Kidney epithelial cell (primary cell): ENCODE measurements around the gene PSMD9. TPM values are rescaled to one million over a fixed set of nuclear protein-coding genes. Genes with fewer than 3 reads are reported as not detected.

Experiments
- DNase-seq: peaks from one replicate; pipeline ENCODE4 v3.0.0-alpha.2; 2010; ENCODE audit warnings: low read depth
- H3K27me3 ChIP-seq: 2 replicates; pipeline ENCODE4 v1.6.0; 2011; ENCODE audit warnings: low read length; ENCODE audit not compliant: control insufficient read depth, insufficient read depth
- H3K36me3 ChIP-seq: 2 replicates; pipeline ENCODE4 v1.5.1; 2011; ENCODE audit warnings: low read length; ENCODE audit not compliant: control insufficient read depth, insufficient read depth
- H3K4me3 ChIP-seq: 2 replicates; pipeline ENCODE4 v1.5.1; 2011; ENCODE audit warnings: low read depth, mild to moderate bottlenecking, control low read depth, low read length
- CTCF ChIP-seq: IDR thresholded peaks from 2 replicates; pipeline ENCODE4 v1.5.1; 2011; ENCODE audit warnings: mild to moderate bottlenecking, moderate library complexity, low read length, control low read depth, inconsistent platforms; ENCODE audit not compliant: insufficient read depth, poor library complexity, severe bottlenecking
- total RNA-seq: library from RNA; depleted of rRNA; stranded (reverse); fragments of >200 nt; gene quantifications from 2 replicates; pipeline ENCODE4 v1.2.3, GENCODE V29; 2015

The PSMD9 gene
- total RNA-seq, 1 donor from 2014 or later = 151 TPM

DNA sequence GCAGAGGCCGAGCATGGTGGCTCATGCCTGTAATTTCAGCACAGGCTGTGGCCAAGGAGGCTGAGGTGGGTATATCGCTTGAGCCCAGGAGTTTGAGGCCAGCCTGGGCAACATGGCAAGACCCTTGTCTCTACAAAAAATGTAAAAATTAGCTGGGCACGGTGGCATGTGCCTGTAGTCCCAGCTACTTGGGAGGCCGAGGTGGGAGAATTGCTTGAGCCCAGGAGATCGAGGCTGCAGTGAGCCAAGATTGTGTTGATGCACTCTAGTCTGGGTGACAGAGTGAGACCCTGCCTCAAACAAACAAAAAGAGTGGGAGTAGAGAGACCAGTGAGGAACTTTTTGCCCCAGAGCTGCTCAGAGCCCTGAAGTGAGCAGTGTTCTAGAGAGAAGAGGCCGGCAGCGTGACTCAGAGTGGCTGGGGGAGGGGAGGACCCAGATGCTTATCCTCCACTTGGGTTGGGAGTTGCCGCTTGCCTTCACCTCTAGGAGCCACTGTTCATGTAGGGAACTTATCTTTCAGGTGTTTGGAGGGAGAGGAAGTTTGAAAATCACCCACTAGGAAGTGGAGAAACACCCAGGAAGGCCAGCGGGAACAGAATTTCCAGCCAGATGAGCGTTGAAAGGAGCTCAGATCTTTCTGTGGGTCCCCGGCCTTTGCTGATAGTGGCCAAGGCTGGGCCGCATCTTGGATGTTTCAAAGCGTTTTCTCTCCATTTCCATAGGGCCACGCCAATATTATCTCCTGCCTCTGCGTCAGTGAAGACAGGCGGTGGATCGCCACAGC is 45.1 kb downstream of the PSMD9 start:
- H3K4me3 ChIP-seq = no peak overlapping the region
- DNase-seq = no peak
- no peaks in the 10 kb centered on the region for H3K27me3 ChIP-seq
- no peak for TF ChIP-seq CTCF
- H3K36me3 ChIP-seq = no peaks in the 10 kb centered on the region

GRCh38 chr12:121934309-121934664 is 45.7 kb downstream of the PSMD9 start:
- no peaks in the 10 kb centered on the region for H3K36me3 ChIP-seq
- no peaks in the 10 kb centered on the region for H3K27me3 ChIP-seq
- H3K4me3 ChIP-seq = no peak overlapping the region
- no peak for TF ChIP-seq CTCF
- DNase-seq = no peak

DNA sequence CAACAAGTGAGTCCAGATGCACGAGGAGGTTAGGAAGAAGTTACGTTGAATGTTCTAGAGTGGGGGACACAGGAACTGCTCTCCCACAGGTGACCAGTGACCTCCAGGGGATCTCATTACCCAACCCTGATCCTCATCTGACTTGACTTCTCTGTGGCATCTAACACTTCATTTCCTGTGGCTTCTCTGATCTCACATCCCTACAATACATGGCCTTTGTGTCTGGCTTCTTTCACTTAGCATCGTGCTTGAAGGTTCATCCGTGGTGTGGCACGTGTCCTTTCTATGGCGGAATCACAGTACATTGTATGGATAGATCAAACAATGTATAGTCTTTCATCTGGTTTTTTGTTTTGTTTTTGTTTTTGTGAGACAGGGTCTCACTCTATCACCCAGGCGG is 49.1 kb downstream of the PSMD9 start:
- Histone ChIP-seq H3K27me3 (no peaks in the 10 kb centered on the region), H3K4me3 (no peak overlapping the region), H3K36me3 (no peaks in the 10 kb centered on the region)
- DNase-seq = no peak
- TF ChIP-seq CTCF = no peak

DNA sequence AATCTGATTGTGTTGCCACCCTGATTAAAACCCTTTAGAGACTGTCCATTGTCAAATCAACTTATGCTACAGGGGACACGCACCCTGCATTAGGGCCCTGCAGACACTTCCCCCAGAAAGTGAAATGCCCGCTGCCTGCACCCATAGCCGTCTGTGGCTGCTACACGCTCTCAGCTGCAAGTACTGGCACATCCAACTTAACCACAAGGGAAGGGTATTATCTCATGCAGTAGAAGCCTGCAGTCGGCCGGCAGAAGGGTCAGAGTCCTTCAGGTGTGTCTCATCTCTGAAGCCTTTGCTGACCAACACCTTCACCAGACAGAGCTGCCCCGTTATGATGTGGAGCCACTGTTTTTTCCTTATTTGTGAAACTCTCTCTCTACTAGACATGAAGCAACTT is 50.6 kb downstream of the PSMD9 start:
- Histone ChIP-seq H3K27me3 (no peaks in the 10 kb centered on the region), H3K36me3 (no peaks in the 10 kb centered on the region), H3K4me3 (no peak overlapping the region)
- TF ChIP-seq CTCF = no peak
- DNase-seq = no peak

GRCh38 chr12:121939992-121940766 is 51.6 kb downstream of the PSMD9 start:
- TF ChIP-seq CTCF = no peak
- no peak for DNase-seq
- Histone ChIP-seq H3K27me3 (no peaks in the 10 kb centered on the region), H3K36me3 (no peaks in the 10 kb centered on the region), H3K4me3 (no peak overlapping the region)

GRCh38 chr12:121942145-121942718 is 53.6 kb downstream of the PSMD9 start:
- Histone ChIP-seq H3K27me3 (no peaks in the 10 kb centered on the region), H3K4me3 (no peak overlapping the region), H3K36me3 (no peaks in the 10 kb centered on the region)
- no peak for DNase-seq
- no peak for TF ChIP-seq CTCF
